IPS-NIHi7 (cell line): ENCODE data around the gene TRIO.
"Not testable (repeated sequence)": the region's sequence is repeated elsewhere in the genome, so short reads cannot be mapped to it uniquely, and the experiment has no call there.

Experiments
- DNase-seq: peaks from one replicate; pipeline ENCODE4 v3.0.0; 2012; ENCODE audit warnings: mixed read lengths; ENCODE audit errors: extremely low spot score

Gene TRIO

GRCh38 chr5:14552017-14552416, 408.9 kb downstream of the TRIO start:
- no peak for DNase-seq

DNA sequence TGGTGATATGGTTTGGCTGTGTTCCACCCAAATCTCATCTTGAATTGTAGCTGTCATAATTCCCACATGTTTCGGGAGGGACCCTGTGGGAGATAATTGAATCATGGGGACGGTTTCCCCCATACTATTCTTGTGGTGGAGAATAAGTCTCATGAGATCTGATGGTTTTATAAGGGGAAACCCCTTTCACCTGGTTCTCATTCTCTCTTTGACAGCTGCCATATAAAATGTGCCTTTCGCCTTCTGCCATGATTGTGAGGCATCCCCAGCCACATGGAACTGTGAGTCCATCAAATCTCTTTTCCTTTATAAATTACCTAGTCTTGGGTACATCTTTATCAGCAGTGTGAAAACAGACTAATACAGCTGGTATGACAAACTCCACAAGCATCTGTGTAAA, 411.1 kb downstream of the TRIO start:
- not testable (repeated sequence) for DNase-seq

- no peak for DNase-seq
Observed at GRCh38 chr5:14556015-14556414, 412.9 kb downstream of the TRIO start.

DNA sequence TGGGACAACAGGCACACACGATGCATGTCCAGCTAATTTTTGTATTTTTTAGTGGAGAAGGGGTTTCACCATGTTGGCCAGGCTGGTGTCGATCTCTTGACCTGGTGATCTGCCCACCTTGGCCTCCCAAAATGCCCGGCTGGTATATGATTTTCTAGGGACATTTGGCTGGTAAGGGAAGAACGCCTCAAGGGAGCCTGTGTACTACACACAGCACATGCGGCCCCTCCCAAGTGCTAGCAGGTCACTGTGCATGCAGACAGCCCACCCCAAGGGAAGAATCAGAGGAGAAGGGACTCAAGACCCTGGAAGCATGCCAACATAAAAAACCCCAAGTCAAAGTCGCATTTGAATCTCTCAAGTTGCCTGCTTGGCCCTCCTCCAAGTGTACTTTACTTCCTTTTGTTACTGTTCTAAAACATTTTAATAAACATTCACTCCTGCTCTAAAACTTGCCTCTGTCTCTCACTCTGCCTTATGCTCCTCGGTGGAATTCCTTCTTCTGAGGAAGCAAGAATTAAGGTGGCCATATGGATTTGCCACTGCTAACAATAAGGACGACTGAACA, 414.1 kb downstream of the TRIO start:
- no peak for DNase-seq

GRCh38 chr5:14557791-14558415, 414.8 kb downstream of the TRIO start:
- DNase-seq: no peak
